ENCODE results near the gene SLC12A2.

DNA sequence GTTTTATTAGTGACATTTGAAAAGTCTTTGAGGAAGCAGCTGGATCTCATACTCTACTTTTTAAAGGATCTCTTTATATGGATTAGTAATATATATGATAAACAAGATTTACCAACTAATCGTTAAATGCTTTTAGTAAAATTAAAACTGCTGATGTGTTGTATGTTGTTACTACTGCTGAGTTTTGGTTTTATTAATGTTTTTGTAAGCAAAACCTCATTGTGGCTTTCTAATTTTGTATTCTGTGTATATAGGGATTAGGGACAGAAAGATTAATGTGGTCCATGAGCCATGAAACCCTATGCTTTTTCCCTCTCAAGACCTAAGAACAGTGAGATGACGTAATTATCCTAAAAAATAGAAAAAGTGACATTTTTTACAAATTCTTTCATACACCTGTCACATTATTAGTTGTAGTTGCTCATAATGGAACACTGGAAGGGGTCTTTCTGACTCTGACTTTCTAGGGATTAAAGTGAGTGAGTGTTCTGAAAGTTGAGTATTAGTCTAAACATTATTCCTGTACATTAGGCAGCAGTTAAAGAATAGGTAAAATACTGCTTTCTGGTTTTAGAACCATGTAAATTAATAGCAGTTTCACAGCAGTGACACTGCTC is 85.9 kb downstream of the SLC12A2 start:
- TF ChIP-seq EZH2 (IDR thresholded peaks at IDR 0.05; ENCODE audit: borderline replicate concordance) = no peak
- TF ChIP-seq, protein P1, sequence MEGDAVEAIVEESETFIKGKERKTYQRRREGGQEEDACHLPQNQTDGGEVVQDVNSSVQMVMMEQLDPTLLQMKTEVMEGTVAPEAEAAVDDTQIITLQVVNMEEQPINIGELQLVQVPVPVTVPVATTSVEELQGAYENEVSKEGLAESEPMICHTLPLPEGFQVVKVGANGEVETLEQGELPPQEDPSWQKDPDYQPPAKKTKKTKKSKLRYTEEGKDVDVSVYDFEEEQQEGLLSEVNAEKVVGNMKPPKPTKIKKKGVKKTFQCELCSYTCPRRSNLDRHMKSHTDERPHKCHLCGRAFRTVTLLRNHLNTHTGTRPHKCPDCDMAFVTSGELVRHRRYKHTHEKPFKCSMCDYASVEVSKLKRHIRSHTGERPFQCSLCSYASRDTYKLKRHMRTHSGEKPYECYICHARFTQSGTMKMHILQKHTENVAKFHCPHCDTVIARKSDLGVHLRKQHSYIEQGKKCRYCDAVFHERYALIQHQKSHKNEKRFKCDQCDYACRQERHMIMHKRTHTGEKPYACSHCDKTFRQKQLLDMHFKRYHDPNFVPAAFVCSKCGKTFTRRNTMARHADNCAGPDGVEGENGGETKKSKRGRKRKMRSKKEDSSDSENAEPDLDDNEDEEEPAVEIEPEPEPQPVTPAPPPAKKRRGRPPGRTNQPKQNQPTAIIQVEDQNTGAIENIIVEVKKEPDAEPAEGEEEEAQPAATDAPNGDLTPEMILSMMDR (IDR thresholded peaks at IDR 0.05; ENCODE audit: poor library complexity) = no peak

Measured in hepatocyte (in vitro differentiated cells).